HT-29 (cell line): Measurements from ENCODE around the gene ADAMTSL1. TPM values are rescaled to one million over a fixed set of nuclear protein-coding genes. Genes with fewer than 3 reads are reported as not detected.

Experiments
- DNase-seq: peaks from one replicate; pipeline ENCODE4 v3.0.0-alpha.2; 2015; ENCODE audit warnings: low spot score
- total RNA-seq: library from RNA; depleted of rRNA; stranded (reverse); fragments of >200 nt; shearing (Covaris generic); gene quantifications from 2 replicates; pipeline ENCODE4 v1.2.3, GENCODE V29; 2014

ADAMTSL1 gene
- total RNA-seq, 1 experiment from 2014 or later = not detected

DNA sequence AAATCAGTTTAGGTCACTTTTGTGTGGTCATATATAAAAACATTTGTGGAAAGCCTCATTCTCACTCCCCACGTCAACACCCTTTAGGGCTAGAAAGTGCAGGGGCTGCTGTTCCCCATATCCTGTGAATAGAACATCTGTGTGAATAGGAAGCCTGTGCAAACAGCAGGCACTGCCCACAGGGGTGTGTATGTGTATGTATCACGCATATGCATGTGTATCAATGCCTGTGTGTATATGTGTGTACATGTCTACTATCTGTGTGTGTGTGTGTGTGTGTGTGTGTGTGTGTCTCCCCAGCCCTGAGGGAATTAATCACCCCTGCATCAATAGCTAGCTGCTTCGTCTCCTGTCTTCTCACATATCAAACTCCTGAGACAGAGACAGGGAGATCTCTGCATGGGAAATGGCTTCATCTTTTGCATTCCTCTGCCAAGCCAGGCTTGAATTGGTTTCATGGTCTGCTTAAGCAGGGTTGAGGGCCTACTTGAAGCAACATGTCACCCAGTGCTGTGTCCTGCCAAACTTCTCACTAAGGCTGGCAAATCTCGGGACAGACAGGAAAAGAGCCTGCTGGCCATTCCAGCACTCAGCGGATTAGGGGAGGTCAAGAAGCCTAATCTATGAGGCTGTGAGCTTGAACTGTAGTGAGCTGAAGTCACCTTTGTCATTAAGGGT lies 265.8 kb downstream of the ADAMTSL1 start:
- no peak for DNase-seq

DNA sequence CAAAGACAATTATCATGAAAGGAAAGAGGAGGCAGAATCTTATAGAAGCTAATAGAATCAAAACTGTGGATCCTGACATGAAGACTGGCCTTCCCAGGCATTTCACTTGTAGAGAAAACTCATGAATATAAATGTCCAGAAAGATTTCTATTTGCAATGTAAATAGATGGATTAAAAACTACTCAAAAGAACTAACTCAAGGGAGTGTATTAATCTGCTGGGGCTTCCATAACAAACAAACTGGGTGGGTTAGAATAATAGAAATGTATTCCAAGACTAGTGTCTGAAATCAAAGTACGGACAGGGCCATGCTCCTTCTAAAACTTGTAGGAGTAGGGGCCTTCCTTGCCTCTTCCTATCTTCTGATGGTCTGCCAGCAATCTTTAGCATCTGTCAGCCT lies 267.4 kb downstream of the ADAMTSL1 start:
- DNase-seq = no peak

DNA sequence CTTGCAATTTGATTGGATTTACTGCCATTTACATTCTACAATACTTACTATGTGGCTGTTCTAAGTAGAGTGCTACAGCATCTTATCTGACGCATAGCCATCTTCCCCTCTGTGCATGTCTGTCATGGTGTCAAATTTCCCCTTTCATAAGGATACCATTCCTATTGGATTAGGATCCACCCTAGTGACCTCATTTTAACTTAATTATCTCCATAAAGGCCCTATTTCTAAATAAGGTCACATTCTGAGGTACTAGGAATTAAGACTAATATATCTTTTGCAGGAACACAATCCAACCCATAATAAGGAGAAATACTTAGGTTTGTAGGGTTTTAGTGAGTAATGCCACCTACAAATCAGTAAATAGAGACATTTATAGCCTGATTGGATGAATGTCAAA lies 268.0 kb downstream of the ADAMTSL1 start:
- no peak for DNase-seq

DNA sequence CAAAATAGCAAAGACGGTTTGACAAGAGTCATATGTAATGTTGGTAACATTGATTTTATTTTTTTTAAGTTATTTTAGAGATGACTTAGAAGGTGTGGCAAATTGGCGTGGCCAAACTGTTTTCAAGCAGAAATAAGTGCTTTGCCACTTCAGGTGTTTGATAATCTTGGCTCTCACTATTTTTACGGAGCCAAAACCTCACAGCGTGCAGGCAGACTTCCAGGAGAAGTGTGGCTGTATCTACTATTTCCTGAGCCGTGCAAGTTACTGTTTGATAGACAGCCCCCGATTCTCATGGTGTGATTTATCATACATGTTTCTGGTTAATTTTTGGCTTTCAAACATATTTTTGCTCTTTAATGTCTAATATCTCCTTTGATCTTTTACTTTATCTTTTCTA lies 269.5 kb downstream of the ADAMTSL1 start:
- DNase-seq = no peak

DNA sequence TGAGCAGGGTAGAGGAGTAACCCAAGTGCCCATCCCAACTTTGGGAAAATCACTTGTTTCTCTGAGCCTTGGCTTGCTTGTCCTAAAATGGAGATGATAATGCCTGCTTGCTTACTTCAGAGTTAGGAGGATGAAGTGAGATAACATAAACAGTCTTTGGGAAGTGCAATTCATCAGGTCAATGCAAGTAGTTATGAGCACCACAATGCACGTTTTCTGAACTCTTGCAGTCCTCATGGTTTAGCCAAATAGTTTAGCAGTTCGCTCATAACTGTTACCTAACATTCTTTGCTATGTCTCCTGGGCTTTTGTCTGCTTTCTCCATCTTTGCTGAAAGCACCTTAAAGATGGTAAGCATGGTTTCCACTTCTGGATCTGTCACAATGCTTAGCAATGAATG lies 270.0 kb downstream of the ADAMTSL1 start:
- DNase-seq = no peak

DNA sequence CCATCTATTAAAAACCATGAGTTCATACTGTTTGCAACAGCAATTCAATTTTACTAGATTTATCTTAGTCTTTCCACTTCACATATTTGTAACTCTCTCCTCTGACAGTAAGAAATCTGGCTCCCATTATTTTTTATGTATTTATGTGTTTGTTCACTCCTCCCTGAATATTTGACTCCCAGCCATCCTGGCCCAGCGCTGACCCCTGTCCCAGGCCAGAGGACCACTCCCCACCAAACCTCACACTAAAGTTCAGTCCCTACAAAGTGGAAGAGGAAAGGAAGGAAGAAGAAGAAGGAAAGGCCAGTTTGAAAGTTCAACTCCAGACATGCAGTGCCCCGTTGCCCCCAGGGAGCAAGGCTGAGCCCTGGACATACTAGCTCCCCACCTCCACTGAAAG lies 271.8 kb downstream of the ADAMTSL1 start:
- DNase-seq = no peak

DNA sequence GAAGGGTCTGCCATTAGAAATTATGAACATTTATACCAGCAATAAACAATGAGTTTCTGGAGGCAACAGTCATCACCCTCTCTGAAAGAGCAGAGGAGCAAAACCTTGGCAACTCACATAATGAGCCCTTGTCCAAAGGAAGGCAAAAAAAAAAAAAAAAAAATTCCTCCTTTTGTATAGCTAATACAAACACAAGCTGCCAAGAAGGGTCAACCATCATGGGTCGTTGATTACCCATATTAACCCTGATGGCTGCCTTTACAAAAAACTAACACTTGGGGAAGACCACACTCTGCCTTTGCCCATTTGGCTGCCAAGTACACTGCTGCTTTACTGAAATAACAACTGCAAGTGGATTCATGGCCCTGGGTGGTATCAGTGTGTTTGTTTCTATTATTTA lies 272.7 kb downstream of the ADAMTSL1 start:
- no peak for DNase-seq

DNA sequence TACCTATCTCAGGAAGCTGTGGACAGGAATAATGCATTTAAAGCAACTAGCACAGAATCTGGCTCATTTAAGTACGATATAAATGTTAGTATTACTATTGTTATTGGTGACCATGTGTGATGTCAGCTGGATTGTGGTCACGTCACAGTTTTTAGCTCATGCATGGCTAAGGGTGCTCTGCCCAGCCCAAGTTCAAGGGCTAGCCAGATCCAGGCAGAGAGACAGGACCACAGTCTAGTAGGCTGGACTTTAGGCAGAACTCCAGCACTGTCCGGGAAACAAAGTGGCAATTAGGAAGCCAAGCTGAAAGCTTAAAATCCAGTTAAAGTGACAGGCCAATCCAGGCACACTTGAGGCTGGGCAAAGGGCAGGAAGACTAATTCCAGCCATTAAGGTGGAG lies 273.6 kb downstream of the ADAMTSL1 start:
- no peak for DNase-seq

DNA sequence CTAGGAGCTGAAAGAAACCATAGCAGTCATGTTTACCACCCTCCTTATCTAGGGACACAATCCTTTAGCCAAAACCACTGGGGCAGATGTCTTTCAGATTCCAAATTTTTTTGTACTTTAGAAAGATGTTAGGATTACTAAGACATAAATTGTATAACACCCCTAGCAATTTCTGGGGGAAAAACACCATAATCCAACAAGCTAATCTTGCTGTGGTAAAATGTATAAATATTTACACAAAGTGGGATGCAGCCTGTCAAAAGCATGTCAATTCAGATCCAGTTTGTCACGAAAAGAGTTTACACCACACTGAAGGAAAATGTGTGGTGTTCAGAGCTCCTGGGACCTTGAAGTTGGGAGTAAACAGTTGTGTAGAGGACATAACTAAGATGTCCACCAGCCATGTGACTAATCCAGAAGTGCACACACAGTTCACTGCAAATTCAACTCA lies 274.3 kb downstream of the ADAMTSL1 start:
- DNase-seq = no peak

DNA sequence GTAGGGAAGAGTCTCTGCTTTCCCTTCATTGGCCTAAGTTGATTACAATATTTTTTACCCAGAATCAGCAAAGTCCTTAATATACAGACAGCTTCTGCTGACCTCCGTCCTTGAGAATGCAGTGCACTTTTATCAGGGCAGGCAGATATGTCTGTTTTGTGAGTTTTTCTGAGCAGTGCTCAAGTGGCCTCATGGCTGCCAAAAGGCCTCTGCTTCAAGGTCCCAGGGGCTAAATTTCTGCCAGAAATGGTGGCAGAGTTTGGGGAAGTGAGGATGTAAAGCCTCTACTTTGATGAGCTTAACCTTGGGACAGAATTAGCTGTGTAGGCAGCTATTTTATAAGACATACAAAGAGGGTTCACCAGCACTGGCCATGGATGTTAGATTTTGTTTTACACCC lies 275.8 kb downstream of the ADAMTSL1 start:
- DNase-seq = no peak

DNA sequence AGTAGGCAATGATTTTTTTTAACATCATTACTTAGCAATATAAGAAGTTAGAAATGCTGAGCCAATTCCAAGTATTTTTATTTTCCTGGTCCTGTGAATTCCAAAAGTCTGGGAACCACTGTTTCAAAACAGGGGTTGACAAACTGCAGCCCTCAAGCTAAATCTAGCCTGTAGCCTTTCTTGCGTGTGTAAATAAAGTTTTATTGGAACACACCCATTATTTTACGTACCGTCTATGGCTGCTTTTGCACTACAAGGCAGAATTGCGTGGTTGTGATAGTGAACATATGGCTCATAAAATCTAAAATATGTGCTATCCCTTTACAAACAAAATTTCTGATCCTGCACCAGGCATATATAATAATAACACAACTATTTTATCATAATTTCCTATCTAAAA lies 280.0 kb downstream of the ADAMTSL1 start:
- DNase-seq = no peak

DNA sequence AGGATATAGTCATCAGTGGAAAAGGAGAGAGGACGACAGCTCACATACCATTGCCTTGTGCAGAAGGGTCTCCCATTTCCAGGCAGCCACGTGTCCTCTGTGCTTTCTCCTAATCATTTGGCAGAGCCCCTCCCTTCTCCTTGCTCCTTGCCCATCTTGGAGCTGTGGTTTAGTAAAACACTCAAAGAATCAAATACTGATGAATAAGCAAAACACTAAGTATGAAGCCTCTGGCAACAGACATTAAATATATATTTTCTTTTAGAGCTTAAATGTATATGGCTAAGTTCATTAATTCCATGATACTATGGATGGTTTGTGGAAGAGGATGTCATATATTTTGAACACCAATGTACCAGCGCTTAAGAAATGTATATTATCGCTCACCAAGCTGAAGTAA lies 280.6 kb downstream of the ADAMTSL1 start:
- no peak for DNase-seq

DNA sequence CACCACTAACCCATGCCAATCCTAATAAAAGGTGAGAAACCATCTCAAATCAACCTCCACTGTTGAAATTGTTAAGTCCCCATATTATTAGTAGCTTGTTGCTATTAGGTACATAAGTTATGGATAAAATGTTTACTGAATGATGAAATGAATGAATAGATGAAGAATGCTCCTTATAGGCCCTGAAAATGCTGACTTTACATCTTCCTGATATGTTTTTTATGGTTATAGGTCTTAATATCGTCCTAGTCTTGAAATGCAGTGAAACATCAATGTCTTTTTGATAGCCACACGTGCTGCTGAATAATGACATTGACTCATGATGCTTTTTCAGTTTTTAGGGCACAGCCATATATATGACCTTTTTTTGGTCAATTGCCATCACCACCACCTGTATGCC lies 281.3 kb downstream of the ADAMTSL1 start:
- DNase-seq = no peak

DNA sequence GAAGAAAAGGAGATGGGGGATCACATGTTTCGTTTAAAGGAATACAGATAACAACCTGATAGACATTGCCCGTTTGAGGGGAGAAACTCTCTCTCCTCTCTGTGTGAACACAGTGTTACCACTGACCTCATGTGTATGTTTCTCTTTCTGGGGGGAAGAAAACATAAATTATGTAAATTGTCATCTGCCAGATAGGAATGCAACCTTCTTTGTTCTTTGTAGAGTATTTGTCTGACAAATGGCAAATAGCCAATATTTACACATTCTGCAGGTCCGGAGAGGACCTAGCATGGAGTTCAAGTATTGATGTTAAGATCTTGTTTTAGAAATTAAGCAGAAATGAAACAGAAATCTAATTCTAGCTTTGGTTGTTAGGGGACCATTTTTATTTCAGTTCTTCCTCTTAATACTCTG lies 282.8 kb downstream of the ADAMTSL1 start:
- DNase-seq = no peak

DNA sequence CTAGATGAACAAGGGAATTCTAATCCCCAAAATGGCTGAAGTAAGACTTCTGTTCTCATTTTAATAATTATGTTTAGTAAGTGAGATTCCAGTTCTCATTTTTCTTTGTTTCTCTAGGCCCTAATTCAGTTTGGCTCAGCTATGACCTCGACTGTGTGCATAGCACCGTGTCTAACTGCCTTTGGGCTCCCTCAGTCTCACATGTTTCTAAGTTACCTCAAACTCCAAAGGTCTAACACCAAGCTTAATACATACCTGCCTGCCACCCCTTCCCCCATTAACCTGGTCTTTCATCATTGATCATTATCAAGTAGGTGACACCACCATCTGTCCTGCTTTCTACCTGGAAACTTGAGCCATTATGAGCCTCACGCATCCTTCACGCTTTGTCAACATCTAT lies 285.9 kb downstream of the ADAMTSL1 start:
- no peak for DNase-seq

DNA sequence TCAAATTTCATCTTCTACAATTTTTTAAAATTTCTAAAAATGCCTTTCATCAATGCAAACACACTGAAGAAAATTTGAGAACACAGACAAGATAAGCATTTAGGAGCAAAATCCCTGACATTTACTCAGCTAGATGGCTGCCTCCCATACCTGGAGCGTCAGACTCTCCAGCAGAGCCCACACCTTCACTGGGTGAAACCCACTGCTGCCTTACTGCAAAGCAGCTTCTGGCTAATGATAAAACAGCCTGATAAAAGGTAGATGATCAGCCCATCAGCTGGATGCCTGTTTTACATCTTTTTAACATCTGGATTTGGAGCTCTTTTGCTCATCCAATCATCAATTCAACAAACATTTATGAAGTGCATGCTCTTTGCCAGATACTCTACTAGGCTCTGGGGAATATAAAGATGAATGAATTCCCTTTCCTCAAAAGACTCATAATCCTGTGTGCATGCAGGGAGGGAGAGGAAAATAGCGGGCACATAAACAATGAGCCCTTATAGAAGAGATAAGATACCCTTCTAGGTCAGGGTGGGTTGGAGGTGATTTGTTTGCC lies 287.9 kb downstream of the ADAMTSL1 start:
- no peak for DNase-seq

DNA sequence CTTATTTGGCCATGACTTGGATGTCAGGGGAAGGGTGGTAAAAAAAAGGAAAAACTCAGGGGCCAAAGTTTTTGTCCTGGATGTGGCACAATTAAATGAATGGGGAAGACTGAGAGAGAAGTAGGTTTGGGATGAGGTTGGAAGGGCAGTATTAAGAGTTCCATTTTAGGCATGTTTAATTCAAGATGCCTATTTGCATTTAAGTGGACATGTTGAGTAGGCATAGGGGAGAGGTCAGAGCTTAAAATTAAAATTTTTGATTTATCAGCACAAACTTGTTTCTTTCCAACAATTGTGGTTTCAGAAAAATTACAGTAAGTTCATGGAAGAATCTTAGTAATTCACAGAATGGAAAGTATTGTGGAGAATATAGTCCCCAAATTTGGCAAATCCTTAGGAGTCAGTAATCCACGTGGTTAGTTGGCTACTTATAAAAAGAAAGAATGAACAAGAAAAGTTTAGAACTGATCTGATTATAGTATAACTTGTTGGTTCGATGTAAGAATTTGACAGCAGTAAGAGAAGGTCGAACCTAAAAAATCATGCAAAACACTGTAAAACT lies 293.1 kb downstream of the ADAMTSL1 start:
- DNase-seq = no peak

DNA sequence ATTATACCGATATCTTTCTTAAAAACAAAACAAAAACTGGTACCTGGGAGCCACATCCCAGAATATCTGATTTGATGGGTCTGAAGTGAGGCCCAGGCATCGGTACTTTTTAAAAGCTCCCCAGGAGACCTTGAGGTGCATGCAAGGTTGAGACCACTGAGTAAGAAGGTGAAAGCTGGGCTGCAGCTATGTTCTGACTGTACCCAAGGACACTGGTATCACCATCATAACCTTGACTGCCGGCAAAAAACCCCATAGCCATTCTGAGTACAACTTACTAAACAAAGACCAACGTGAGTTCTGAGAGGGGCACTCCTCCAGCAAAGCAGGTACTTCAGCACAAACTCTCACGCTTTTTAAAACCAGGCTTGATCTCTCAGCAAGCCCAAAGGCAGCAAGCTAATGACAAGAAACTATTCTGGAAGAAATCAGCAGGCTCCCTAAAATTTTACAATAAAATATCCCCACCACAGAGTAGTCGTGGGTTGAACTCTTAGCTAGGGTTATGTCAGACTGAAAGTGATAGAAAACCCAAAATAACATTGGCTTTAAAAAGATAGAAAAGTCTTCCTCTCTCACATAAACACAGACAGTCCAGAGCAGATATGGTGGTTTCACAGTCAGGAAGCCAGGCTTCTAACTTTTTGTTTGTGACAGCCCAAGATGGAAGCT lies 295.1 kb downstream of the ADAMTSL1 start:
- DNase-seq = no peak

DNA sequence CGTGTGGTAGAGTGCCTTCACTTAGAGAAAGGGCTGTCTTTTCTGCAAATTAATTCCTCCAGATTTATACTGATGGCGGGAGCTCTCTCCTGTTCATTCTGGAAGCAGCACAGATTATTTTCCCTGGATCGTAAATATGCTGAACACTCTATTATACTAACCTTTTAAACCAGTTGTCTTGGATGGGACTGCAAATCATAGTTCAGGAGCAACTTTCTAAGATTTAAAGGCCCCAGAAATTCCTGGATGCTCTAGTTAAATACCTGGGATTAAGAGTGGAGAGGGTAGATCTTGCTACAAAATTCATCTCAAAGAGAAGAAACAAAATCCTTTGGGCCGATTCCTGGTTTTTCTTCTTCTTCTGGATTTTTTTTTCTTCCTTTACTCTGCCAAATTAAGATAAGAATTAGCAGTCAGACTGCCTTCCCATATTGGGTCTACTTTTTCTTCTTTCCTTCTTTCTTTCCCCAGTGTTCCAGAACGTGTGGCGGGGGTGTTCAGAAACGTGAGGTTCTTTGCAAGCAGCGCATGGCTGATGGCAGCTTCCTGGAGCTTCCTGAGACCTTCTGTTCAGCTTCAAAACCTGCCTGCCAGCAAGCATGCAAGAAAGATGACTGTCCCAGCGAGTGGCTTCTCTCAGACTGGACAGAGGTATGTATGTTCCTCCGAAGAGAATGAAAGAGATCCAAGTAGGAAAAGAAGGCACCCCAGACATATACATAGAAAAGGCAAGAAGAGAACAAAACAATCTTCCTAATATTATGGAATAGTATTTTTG lies 296.4 kb downstream of the ADAMTSL1 start:
- no peak for DNase-seq

DNA sequence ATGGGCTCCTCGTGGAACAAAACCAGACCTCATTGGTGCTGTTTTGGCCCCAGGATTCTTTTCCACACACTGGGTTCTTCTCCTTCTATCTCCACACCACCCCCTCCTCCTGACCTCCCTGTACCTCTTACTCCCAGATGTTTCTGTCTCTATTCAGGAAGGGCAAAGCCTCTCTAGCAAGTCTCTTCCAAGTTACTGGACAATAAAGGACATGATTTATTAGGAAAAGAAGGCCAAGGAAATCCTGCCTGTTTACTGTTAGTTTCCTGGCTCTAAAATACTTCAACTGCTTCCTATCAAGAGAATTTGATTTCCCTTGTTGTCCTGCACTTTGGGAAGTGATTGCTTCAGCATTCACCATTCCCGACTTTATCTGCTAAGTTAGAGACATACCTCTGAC lies 297.1 kb downstream of the ADAMTSL1 start:
- no peak for DNase-seq

DNA sequence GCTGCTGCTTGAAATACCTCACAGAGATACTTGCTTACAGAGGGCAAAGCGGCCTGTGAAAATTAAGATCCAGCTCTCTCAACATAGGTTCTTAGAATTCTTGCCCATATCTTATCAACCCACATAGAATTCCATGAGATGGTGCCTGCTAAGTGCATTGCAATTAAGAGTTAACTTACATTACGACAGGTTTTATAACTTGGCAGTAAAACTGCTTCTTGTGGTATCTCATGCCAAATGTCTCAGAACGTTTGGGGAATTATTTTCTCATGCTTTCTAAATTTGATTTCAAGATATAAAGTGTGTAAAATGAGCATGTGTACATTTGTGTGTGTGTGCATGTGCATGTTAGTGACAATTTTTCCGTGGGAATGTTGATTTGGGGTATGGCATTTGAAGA lies 297.8 kb downstream of the ADAMTSL1 start:
- no peak for DNase-seq

DNA sequence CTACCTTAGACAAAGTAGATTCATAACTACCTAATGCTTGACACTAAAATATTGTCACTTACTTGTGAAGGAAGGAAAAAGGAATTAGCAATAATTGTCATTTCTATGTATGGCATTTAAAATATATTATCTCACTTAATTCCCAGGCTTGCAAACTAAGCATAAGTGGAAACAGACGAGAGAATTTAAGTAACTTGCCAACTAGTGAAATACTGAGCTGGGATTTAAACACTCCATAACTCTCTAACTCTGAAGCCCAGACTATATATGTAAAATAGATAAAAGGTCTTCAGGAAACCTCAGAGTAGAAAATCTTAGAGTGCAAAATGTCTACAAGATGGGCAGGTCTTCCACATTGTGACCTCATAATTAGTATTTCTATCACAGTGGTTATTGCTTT lies 301.3 kb downstream of the ADAMTSL1 start:
- no peak for DNase-seq
